ENCODE results near the gene TXLNB.
"Not testable (repeated sequence)": the region's sequence is repeated elsewhere in the genome, so short reads cannot be mapped to it uniquely, and the experiment has no call there.

TXLNB gene

DNA sequence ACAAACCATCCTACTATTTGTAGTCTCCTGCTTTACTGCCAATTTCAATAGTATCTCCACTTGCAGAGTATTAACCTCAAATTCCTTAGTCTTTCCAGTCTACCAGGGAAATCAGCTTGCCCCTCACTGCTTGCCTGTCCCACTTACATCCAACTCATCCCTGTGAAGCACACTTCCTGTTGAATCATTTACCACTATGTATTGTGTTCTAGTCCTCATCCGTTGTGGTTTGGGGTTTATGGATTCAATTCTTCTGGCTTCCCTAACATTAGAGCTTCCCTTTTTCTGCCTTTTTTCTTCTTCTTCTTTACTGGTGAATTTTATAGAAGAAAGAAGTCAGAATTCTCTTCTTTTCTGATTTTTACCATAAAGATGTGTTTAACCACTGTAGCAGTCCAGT, 5.1 kb upstream of the TXLNB start:
- H3K36me3 Mint-ChIP-seq, result peaks cover 13% of the 10 kb centered on the region
- H3K9me3 Mint-ChIP-seq, result no peaks in the 10 kb centered on the region
- ATAC-seq (ENCODE audit: low read depth), result no peak
- no peaks in the 10 kb centered on the region for H3K27me3 Mint-ChIP-seq
- H3K4me3 Mint-ChIP-seq, result no peak overlapping the region
- H3K27ac Mint-ChIP-seq, result peak overlapping the region; percentile 72
- DNase-seq (ENCODE audit: low spot score in 2 of 2), result no peak
- peaks cover 30% of the 10 kb centered on the region for H3K4me1 Mint-ChIP-seq

DNA sequence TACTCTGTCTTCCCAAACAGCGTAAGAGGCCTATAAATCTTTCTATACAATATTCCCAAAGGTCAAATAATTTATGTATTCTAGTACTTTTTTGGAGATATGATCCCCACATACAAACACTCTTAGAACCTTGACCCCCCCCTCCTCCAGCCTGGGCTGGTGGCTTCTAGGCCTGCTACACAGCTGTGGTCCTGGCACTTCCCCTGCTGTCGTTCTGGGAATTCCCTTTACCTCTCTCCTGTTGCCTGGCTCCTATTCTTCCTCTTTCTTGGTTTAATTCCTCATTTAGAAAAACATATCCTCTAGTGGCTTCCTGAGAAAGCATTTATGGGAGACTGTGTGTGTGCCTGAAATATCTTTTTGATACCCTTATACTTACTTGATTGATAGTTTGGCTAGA, 4.1 kb upstream of the TXLNB start:
- Mint-ChIP-seq H3K4me3 (no peak overlapping the region), H3K4me1 (peaks cover 35% of the 10 kb centered on the region), H3K36me3 (peaks cover 13% of the 10 kb centered on the region), H3K27me3 (no peaks in the 10 kb centered on the region), H3K9me3 (no peaks in the 10 kb centered on the region), H3K27ac (peak overlapping the region; percentile 51)
- peak in 1 of 2 donors; percentile 16 for DNase-seq (ENCODE audit: low spot score in 2 of 2)
- ATAC-seq (ENCODE audit: low read depth), result peak; percentile 65

DNA sequence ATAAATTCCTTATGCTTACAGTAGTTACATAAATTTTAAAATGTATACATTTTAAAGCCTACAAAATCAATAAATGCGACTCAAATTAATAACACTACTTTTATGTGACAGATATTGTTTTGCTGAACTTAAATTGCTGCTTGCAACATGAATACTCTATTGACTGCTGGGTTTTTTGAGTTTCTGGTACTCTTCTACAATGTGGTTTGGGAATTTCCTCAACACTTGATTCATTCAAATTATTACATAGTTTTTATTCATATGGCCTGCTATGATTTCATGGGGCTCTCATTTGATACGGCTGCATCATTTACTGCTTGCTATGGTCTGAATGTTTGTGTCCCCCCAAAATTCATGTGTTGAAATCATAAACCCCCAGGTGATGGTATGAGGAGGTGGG, 2.3 kb upstream of the TXLNB start:
- ATAC-seq (ENCODE audit: low read depth) (no peak), DNase-seq (ENCODE audit: low spot score in 2 of 2) (no peak)
- peaks cover 40% of the 10 kb centered on the region for H3K4me1 Mint-ChIP-seq
- no peaks in the 10 kb centered on the region for H3K9me3 Mint-ChIP-seq
- H3K4me3 Mint-ChIP-seq, result no peak overlapping the region
- H3K27ac Mint-ChIP-seq, result peak overlapping the region; percentile 85
- H3K27me3 Mint-ChIP-seq, result no peaks in the 10 kb centered on the region
- H3K36me3 Mint-ChIP-seq, result peaks cover 15% of the 10 kb centered on the region

DNA sequence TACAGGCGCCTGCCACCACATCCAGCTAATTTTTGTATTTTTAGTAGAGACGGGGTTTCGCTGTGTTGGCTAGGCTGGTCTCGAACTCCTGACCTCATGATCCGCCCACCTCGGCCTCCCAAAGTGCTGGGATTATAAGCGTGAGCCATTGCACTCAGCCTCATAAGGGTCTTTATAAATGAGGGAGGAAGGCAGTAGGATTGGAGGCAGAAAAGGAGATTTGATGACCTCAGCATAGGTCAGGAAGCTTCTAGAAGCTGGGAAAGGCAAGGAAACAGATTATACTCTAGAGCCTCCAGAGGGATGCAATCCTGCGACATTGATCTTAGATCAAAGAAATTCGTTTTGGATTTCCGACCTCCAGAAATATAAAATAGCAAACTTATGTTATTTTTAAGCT, 1.4 kb upstream of the TXLNB start:
- peaks cover 44% of the 10 kb centered on the region for H3K4me1 Mint-ChIP-seq
- peaks cover 15% of the 10 kb centered on the region for H3K36me3 Mint-ChIP-seq
- not testable (repeated sequence) for H3K9me3 Mint-ChIP-seq; H3K27me3 Mint-ChIP-seq; DNase-seq (ENCODE audit: low spot score in 2 of 2); H3K4me3 Mint-ChIP-seq; ATAC-seq (ENCODE audit: low read depth)
- H3K27ac Mint-ChIP-seq, result peak overlapping the region; percentile 95

DNA sequence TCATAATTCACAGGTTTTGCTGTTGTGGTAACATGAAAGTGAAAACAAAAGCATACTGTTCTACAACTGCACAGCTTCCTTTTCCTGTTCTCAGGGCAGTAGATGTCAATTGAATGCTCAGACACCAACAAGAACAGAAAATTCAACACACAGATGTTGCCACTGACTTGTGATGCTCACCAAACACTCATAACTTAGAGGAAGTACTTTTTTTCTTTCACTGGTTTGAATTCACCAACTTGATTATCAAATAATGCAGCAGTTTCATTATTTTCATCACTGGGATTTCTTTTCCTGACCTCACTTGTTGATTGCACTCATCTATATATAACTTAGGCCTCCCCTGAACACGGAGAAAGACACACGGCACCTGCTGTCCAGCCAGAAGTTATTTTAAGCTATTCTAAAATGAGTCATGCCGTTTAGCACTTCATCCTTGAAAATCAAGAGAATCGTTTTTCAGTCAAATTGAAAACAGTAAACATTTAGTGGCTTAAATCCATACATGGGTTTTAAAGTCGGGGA, 949 bp downstream of the TXLNB start:
- Mint-ChIP-seq H3K27me3 (no peaks in the 10 kb centered on the region), H3K4me3 (peak overlapping the region; percentile 82), H3K36me3 (peaks cover 16% of the 10 kb centered on the region), H3K27ac (peak overlapping the region; percentile 95), H3K4me1 (peaks cover 38% of the 10 kb centered on the region), H3K9me3 (no peaks in the 10 kb centered on the region)
- peak in 1 of 2 donors; percentile 69 for DNase-seq (ENCODE audit: low spot score in 2 of 2)
- ATAC-seq (ENCODE audit: low read depth), result peak; percentile 94

DNA sequence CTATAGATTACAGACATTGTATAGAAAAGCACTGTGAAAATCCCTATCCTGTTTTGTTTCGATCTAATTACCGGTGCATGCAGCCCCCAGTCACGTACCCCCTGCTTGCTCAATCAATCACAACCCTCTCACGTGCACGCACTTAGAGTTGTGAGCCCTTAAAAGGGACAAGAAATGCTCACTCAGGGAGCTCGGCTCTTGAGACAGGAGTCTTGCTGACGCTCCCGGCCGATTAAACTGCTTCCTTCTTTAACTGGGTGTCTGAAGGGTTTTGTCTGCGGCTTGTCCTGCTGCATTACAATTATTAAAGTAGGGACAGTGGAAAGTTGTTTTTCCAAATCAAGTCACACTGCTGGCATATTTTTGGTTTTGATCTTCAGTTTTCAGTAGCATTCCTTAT, 2.6 kb downstream of the TXLNB start:
- Mint-ChIP-seq H3K27ac (peak overlapping the region; percentile 95), H3K4me1 (peaks cover 33% of the 10 kb centered on the region), H3K9me3 (no peaks in the 10 kb centered on the region), H3K4me3 (no peak overlapping the region), H3K27me3 (no peaks in the 10 kb centered on the region), H3K36me3 (peaks cover 18% of the 10 kb centered on the region)
- ATAC-seq (ENCODE audit: low read depth) (no peak), DNase-seq (ENCODE audit: low spot score in 2 of 2) (no peak)

DNA sequence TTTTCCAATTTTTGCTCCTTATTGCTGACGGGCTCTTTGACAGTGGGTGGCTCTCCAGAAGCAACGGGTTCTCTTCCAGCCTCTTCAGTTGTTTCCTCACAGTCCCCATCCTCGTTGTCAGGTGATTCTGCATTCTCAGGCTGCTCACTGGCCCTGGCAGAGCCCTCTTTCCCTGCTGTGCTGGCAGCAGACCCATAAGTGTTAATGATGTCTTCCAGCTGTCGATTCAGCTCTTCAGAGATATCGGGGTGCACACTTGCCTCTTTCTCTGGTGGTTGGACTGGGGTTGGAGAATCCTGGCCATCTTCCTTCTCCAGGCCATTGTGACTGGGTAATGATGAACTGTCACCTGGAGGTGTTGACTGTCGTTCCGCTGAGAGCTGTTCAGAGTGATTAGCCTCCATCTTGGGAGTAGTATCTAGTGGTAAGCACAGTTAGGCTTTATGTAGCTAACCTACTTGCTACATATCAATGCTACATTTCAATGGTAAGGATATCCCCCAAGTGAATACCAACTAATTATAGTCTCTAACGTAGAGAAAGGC, 3.2 kb downstream of the TXLNB start:
- Mint-ChIP-seq H3K9me3 (no peaks in the 10 kb centered on the region), H3K27ac (peak overlapping the region; percentile 95), H3K27me3 (no peaks in the 10 kb centered on the region), H3K4me1 (peaks cover 31% of the 10 kb centered on the region), H3K36me3 (peaks cover 20% of the 10 kb centered on the region), H3K4me3 (no peak overlapping the region)
- no peak for DNase-seq (ENCODE audit: low spot score in 2 of 2)
- ATAC-seq (ENCODE audit: low read depth), result no peak

DNA sequence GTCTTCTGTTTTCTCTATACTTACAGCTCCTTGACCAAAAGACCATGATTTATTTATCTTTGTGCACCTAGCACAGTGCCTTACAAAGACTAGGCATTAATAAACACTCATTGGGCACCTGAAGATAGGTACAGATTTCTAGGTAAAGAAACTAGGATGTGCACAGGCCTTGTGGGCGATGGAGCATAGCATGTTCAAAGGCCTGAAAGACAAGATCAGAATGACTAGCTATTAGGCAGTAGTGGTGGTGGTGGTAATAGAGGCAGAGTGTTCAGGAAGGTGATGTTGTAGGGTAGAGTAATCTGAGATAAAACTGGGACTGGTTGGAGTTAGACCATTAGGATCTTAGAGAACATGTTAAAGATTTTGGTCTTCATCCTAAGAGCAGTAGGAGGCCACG, 3.9 kb downstream of the TXLNB start:
- Mint-ChIP-seq H3K9me3 (no peaks in the 10 kb centered on the region), H3K27ac (peak overlapping the region; percentile 95), H3K36me3 (peaks cover 20% of the 10 kb centered on the region), H3K27me3 (no peaks in the 10 kb centered on the region), H3K4me3 (no peak overlapping the region), H3K4me1 (peaks cover 31% of the 10 kb centered on the region)
- ATAC-seq (ENCODE audit: low read depth) (no peak), DNase-seq (ENCODE audit: low spot score in 2 of 2) (no peak)

DNA sequence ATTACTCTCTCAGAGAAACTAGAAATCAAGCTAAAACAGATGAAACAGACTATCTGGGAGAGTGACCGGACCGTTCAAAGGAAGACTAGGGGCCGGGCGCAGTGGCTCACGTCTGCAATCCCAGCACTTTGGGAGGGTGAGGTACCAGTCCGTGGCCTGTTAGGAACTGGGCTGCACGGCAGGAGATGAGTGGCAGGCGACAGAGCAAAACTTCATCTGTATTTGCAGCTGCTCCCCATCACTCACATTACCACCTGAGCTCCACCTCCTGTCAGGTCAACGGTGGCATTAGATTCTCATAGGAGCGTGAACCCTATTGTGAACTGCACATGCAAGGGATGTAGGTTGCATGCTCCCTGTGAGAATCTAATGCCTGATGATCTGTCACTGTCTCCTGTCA, 5.4 kb downstream of the TXLNB start:
- H3K4me3 Mint-ChIP-seq, H3K27me3 Mint-ChIP-seq, H3K27ac Mint-ChIP-seq: not testable (repeated sequence)

DNA sequence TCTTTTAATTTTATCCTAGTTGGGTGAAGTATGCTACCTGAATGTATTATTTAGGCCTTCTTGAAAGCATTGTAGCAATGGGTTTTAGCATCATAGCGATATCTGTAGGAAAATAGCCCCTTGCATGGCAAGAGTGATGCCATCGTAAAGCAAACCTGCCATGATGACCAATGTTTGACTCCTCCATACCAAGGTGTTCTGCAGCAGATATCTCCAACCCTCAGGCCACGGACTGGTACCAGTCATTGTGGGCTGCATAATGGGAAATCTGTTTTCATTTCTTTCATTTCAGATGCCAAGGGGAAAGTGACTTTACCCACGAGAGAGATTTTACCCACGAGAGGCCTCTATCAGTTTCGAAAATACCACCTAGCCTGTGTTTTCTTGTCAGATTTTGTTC, 6.2 kb downstream of the TXLNB start:
- H3K27ac Mint-ChIP-seq, result no peak overlapping the region

More for the DNA sequence above, 5.4 kb downstream of the TXLNB start:
- DNase-seq (ENCODE audit: low spot score in 2 of 2); H3K9me3 Mint-ChIP-seq; ATAC-seq (ENCODE audit: low read depth): not testable (repeated sequence)
- Mint-ChIP-seq H3K4me1 (peaks cover 18% of the 10 kb centered on the region), H3K36me3 (peaks cover 22% of the 10 kb centered on the region)

DNA sequence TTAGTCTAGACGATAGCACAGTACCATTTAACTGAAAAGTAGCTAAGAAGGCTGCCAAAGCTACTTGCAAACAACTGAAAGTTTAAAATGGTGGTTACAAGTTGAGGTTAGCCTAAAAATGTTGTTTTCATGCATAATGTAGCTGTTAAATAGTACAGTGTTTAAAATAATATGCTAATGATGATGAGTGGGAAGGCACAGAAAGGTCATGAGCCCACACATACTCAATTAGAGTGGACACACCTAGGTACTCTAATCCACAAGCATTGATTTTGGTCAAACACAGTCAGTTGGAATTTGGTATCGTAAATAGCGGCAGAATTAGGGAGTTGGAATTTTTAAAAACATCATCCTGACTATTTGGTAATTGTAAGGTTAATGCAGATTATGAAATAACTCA, 7.0 kb downstream of the TXLNB start:
- Mint-ChIP-seq H3K4me3 (no peak overlapping the region), H3K27ac (no peak overlapping the region), H3K9me3 (no peaks in the 10 kb centered on the region), H3K4me1 (peaks cover 14% of the 10 kb centered on the region), H3K27me3 (no peaks in the 10 kb centered on the region), H3K36me3 (peaks cover 22% of the 10 kb centered on the region)
- ATAC-seq (ENCODE audit: low read depth) (no peak), DNase-seq (ENCODE audit: low spot score in 2 of 2) (no peak)

More for the DNA sequence above, 6.2 kb downstream of the TXLNB start:
- no peaks in the 10 kb centered on the region for H3K9me3 Mint-ChIP-seq
- H3K27me3 Mint-ChIP-seq, result no peaks in the 10 kb centered on the region
- no peak for ATAC-seq (ENCODE audit: low read depth)
- no peak overlapping the region for H3K4me3 Mint-ChIP-seq
- H3K4me1 Mint-ChIP-seq, result peaks cover 14% of the 10 kb centered on the region
- peaks cover 22% of the 10 kb centered on the region for H3K36me3 Mint-ChIP-seq
- DNase-seq (ENCODE audit: low spot score in 2 of 2), result no peak

DNA sequence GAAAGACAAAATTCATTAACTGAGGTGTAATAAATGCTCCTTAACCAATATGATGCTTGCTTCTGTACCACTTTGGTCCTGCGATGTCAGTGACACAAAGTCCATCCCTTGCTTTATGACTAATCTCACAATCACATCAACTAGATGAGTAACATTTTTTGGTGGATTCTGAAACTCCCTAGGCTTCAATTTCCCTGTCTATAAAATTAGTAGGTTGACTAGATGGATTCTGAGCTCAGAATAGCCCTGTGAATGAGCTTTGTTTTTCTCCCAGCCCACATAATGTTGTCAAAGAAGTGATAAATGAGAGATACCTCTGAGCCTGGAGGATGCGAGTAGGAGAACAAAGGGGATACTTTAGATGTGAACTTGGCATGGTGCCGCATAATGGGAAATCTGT, 9.1 kb downstream of the TXLNB start:
- no peaks in the 10 kb centered on the region for H3K27me3 Mint-ChIP-seq
- H3K36me3 Mint-ChIP-seq, result peaks cover 10% of the 10 kb centered on the region
- H3K4me3 Mint-ChIP-seq, result no peak overlapping the region
- DNase-seq (ENCODE audit: low spot score in 2 of 2) (no peak), ATAC-seq (ENCODE audit: low read depth) (no peak)
- H3K9me3 Mint-ChIP-seq, result no peaks in the 10 kb centered on the region
- no peak overlapping the region for H3K27ac Mint-ChIP-seq
- H3K4me1 Mint-ChIP-seq, result peaks cover 18% of the 10 kb centered on the region

DNA sequence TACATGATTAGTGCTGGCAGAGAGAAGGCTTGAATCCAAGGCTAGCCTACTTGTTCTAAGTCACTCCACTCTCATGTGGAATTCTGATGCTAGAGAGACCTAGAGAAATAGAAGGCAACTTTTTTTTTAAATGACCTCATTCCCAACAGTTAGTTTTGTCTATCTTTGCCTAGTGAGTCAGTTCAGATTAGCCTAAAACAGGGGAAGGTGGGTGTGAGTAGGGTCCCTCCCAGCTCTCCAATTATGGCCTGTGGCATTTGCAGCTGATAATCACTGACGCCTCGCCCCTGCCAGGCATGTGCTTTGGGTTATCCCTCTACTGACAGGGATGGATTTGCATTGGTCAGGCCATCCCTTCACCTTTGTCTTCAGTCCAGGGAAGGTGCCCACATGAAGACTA, 13.6 kb downstream of the TXLNB start:
- Mint-ChIP-seq H3K9me3 (no peaks in the 10 kb centered on the region), H3K36me3 (peaks cover 9% of the 10 kb centered on the region), H3K27me3 (no peaks in the 10 kb centered on the region), H3K27ac (peak overlapping the region; percentile 97), H3K4me1 (peaks cover 34% of the 10 kb centered on the region), H3K4me3 (peak overlapping the region; percentile 9)
- DNase-seq (ENCODE audit: low spot score in 2 of 2) (no peak), ATAC-seq (ENCODE audit: low read depth) (no peak)

DNA sequence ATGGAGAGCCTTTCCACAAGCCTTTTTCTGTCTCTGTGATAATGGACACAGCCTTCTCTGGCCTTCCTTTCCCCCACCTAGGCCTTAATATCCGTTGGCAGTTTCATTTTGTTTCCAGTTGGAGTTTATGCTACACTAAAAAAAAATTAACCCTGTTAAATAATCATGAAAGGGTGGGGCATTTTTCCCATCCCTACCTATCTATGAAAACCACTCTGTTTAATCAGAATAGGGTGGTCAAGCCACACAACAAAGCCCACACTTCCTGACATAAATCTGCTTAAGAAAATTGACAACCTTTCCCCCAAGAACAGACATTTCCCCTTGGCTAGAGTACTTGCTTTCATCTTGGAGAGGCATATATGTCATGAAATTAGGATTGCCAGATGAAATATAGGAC, 14.2 kb downstream of the TXLNB start:
- Mint-ChIP-seq H3K36me3 (peaks cover 6% of the 10 kb centered on the region), H3K9me3 (no peaks in the 10 kb centered on the region), H3K4me3 (no peak overlapping the region), H3K27me3 (no peaks in the 10 kb centered on the region), H3K4me1 (peaks cover 39% of the 10 kb centered on the region), H3K27ac (peak overlapping the region; percentile 97)
- DNase-seq (ENCODE audit: low spot score in 2 of 2), result no peak
- no peak for ATAC-seq (ENCODE audit: low read depth)

DNA sequence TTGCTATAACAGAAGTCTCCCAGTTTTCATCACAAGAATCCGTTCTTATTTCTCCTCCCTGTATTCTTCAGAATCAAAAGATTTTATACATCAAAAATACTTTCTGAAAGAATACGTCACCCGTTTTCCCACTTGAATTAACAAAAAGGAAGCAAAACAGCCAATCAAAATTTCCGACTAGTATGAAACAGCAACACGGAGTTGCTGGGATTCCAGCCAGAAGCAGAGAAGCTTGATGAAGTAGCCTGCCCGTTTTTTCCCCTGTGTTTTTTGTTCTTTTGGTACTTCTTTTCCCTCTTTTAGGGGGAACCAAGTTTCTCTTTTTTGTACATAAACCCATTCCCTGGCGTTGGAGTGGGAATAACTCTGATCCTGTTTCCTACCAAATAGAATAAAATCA, 14.6 kb downstream of the TXLNB start:
- H3K9me3 Mint-ChIP-seq, result no peaks in the 10 kb centered on the region
- H3K4me1 Mint-ChIP-seq, result peaks cover 39% of the 10 kb centered on the region
- no peak for ATAC-seq (ENCODE audit: low read depth)
- H3K27me3 Mint-ChIP-seq, result no peaks in the 10 kb centered on the region
- H3K27ac Mint-ChIP-seq, result peak overlapping the region; percentile 97
- peak overlapping the region; percentile 14 for H3K4me3 Mint-ChIP-seq
- peaks cover 6% of the 10 kb centered on the region for H3K36me3 Mint-ChIP-seq
- DNase-seq (ENCODE audit: low spot score in 2 of 2), result no peak

Measured in memory B cell (primary cell).